Measurements from ENCODE around the gene INTS2. TPM values are rescaled to one million over a fixed set of nuclear protein-coding genes. Genes with fewer than 3 reads are reported as not detected.

Gene INTS2
- total RNA-seq, 1 experiment from 2014 or later, result 20.8 TPM

DNA sequence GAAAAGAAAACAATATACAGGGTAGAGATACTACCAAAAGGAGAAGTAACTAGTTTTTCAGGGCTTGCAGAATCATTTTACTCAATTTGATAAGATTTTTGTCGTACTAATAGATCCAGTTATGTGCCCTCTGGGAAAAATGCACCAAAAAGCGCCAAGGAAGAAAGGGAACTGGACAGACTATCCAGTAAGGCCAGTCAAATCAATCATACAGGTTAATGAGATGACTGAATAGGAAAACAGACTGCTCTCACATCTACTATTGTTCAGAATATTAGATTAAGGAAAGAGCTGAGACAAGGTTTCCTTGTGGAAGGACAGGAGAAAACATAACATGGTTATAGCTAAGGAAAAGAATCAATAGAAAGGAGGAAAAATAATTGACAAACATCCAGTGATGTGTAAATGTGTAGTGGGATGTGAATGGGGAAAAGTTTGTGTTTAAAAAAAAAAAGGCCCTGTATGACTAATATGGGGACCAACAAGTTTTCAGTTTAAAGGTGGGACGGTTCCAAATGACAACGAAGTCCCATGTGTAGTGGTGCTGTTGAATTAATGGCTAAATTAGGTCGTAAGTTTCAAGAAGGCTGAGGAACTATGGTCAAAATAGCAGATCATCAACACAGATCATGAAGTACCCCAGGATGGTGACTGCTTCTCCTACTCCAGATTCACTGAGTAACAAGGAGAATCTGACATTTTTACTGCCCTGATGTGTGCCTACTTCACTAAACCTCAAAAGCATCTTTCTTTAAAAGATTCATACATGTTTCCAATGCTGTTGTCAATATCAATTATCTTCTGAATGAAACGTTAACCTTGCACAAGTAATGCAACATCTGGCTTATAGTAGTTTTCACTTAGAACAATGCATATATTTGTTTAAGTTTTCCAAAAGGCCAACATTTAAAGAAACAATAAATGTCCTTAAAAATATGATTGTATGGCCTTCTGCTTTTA lies 105.2 kb downstream of the INTS2 start:
- Mint-ChIP-seq H3K27me3 (ENCODE audit: low read depth) (no peaks in the 10 kb centered on the region), H3K4me1 (no peaks in the 10 kb centered on the region), H3K4me3 (no peak overlapping the region), H3K36me3 (ENCODE audit: insufficient read depth in 1 of 3, low read depth in 3 of 3) (peaks cover 26 to 39% (median 33%) of the 10 kb centered on the region in 3 experiments), H3K27ac (no peak overlapping the region), H3K9me3 (peaks cover 1 to 5% of the 10 kb centered on the region in 2 experiments; a peak in 4 of 5 replicates)
- Histone ChIP-seq H2BK15ac (ENCODE audit: low read depth, low read length) (no peak overlapping the region), H3K4me2 (ENCODE audit: insufficient read depth, insufficient read length, low read length) (no peak overlapping the region), H3K79me2 (ENCODE audit: insufficient read depth, low read length) (no peaks in the 10 kb centered on the region), H2AK5ac (ENCODE audit: insufficient read length, low read length) (no peak overlapping the region), H3K14ac (ENCODE audit: insufficient read depth, low read length) (no peak overlapping the region), H4K8ac (replicated peaks; ENCODE audit: insufficient read length, low read depth, low read length) (no peak overlapping the region), H4K5ac (ENCODE audit: insufficient read length, low read depth, low read length) (no peak overlapping the region), H2AFZ (ENCODE audit: low read length) (no peak overlapping the region), H2BK120ac (ENCODE audit: low read depth, low read length, poor library complexity, severe bottlenecking) (no peak overlapping the region), H3K9me3 (ENCODE audit: control insufficient read depth, low read depth, low read length) (no peaks in the 10 kb centered on the region), H3K23ac (ENCODE audit: insufficient read length, low read depth, low read length) (no peak overlapping the region), H3K79me1 (ENCODE audit: insufficient read depth, low read depth, low read length, poor library complexity, severe bottlenecking) (no peaks in the 10 kb centered on the region), H3K4ac (ENCODE audit: low read depth, low read length) (no peak overlapping the region), H2BK5ac (ENCODE audit: insufficient read length, low read length) (no peak overlapping the region), H3K4me1 (ENCODE audit: insufficient read depth, low read length) (no peaks in the 10 kb centered on the region), H4K91ac (ENCODE audit: insufficient read length, low read depth, low read length) (no peak overlapping the region), H4K20me1 (ENCODE audit: control insufficient read depth, insufficient read depth, insufficient read length) (no peaks in the 10 kb centered on the region), H3T11ph (ENCODE audit: low read length) (no peak overlapping the region), H2BK20ac (ENCODE audit: low read depth, low read length, poor library complexity, severe bottlenecking) (no peak overlapping the region), H2BK12ac (ENCODE audit: insufficient read length, low read depth, low read length) (no peak overlapping the region), H3K9ac (ENCODE audit: extremely low read depth, insufficient read length, low read length) (no peak overlapping the region), H3K18ac (ENCODE audit: insufficient read length, low read depth, low read length) (no peak overlapping the region), H3K27me3 (ENCODE audit: insufficient read depth, low read length) (no peaks in the 10 kb centered on the region), H3K23me2 (ENCODE audit: insufficient read length, low read depth, low read length, poor library complexity, severe bottlenecking) (no peaks in the 10 kb centered on the region), H3K56ac (ENCODE audit: insufficient read length, low read depth, low read length) (no peak overlapping the region), H3K27ac (ENCODE audit: insufficient read length, low read depth, low read length) (no peak overlapping the region)
- TF ChIP-seq, protein P1, sequence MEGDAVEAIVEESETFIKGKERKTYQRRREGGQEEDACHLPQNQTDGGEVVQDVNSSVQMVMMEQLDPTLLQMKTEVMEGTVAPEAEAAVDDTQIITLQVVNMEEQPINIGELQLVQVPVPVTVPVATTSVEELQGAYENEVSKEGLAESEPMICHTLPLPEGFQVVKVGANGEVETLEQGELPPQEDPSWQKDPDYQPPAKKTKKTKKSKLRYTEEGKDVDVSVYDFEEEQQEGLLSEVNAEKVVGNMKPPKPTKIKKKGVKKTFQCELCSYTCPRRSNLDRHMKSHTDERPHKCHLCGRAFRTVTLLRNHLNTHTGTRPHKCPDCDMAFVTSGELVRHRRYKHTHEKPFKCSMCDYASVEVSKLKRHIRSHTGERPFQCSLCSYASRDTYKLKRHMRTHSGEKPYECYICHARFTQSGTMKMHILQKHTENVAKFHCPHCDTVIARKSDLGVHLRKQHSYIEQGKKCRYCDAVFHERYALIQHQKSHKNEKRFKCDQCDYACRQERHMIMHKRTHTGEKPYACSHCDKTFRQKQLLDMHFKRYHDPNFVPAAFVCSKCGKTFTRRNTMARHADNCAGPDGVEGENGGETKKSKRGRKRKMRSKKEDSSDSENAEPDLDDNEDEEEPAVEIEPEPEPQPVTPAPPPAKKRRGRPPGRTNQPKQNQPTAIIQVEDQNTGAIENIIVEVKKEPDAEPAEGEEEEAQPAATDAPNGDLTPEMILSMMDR (conservative IDR thresholded peaks at IDR 0.05), result no peak
- no peak for DNase-seq
- no CpG with 5 or more reads among the region's 6 CpGs for WGBS (ENCODE audit: extremely low coverage, insufficient read length, low lambda C conversion rate)
